ENCODE measurements around the gene RRP12. TPM values are rescaled to one million over a fixed set of nuclear protein-coding genes. Genes with fewer than 3 reads are reported as not detected.

RRP12 gene
- total and polyA plus RNA-seq, 12 donors = 13.3 to 56.9 (median 27.6) TPM

DNA sequence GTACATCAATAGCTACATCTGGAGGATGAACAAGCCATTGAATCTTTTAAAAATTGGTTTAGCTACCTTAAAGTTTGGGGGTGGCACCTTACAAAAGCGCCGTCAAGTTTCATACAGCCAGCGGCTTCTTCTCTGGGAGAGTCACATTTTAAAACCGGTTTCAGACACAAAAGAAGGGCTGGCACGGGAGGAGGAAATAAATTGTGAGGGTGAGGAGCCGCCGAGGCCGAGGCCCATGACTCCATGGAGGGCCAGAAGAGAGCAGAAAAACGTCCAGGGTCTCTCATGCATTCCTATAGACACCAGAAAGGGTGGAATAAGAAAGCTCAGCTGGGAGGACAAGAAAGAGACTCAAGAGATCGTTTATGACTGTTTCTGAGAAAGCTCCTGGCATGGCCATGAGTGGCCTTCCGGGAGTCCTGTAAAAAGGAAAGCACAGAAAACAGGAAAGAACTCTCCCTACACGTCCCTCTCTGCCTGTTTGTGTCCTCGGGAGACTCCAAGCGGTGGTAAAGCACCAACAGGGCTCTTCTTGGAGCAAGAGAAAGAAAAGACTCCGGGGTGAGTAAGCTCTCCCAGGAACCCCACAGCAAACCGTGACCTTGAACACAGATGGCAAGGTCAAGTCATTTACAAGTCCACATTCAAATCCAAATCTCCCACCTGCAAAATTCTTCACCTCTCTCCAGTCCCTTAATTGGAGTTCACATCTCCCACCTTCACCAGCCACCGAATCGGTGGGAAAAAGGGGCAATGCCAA is 68.4 kb downstream of the RRP12 start:
- Histone ChIP-seq H3K4me3 (peak overlapping the region in 3 of 4 donors; percentile 40 to 88 (median 65)), H3K9me3 (replicated peaks in 1 of 3) (no peaks in the 10 kb centered on the region), H3K27me3 (no peaks in the 10 kb centered on the region), H3K4me1 (replicated peaks in 1 of 2) (peaks cover 15 to 24% of the 10 kb centered on the region in 2 donors), H3K27ac (peak overlapping the region; percentile 56 to 97 (median 93)), H3K36me3 (replicated peaks in 1 of 2) (no peaks in the 10 kb centered on the region)
- intact Hi-C loops (cut with DNase I) = loop anchor here in 1 of 2 donors (2.0 to 10.0 kb wide), 2 partner anchors 14 to 48 kb away; partner anchors contain the start of gene FRAT1
- TF ChIP-seq, protein P1, sequence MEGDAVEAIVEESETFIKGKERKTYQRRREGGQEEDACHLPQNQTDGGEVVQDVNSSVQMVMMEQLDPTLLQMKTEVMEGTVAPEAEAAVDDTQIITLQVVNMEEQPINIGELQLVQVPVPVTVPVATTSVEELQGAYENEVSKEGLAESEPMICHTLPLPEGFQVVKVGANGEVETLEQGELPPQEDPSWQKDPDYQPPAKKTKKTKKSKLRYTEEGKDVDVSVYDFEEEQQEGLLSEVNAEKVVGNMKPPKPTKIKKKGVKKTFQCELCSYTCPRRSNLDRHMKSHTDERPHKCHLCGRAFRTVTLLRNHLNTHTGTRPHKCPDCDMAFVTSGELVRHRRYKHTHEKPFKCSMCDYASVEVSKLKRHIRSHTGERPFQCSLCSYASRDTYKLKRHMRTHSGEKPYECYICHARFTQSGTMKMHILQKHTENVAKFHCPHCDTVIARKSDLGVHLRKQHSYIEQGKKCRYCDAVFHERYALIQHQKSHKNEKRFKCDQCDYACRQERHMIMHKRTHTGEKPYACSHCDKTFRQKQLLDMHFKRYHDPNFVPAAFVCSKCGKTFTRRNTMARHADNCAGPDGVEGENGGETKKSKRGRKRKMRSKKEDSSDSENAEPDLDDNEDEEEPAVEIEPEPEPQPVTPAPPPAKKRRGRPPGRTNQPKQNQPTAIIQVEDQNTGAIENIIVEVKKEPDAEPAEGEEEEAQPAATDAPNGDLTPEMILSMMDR (IDR thresholded peaks at IDR 0.05) = peak in 3 of 6 experiments; percentile 14 to 33 (median 18)
- TF ChIP-seq POLR2A (IDR thresholded peaks at IDR 0.05) = peak in 1 of 2 donors; percentile 68
- 6 to 11% (median 7%) methylated on average over 18 of the region's 18 CpGs for WGBS, 4 donors
- DNase-seq = peak; percentile 65 to 84 (median 78)

- Histone ChIP-seq H3K36me3 (replicated peaks in 1 of 2) (no peaks in the 10 kb centered on the region), H3K4me1 (replicated peaks in 1 of 2) (peaks cover 15 to 24% of the 10 kb centered on the region in 2 donors), H3K9me3 (replicated peaks in 1 of 3) (no peaks in the 10 kb centered on the region), H3K27me3 (no peaks in the 10 kb centered on the region), H3K27ac (peak overlapping the region in 2 of 5 donors; percentile 31 to 97), H3K4me3 (peak overlapping the region in 1 of 4 donors; percentile 88)
- no peak for DNase-seq
- TF ChIP-seq, protein P1 (IDR thresholded peaks at IDR 0.05) = no peak
- TF ChIP-seq POLR2A (IDR thresholded peaks at IDR 0.05) = no peak
- 56 to 72% (median 69%) methylated on average over 6 of the region's 6 CpGs for WGBS, 4 donors
- intact Hi-C loops (cut with DNase I) = loop anchor here in 1 of 2 donors (10.0 kb wide), 1 partner anchor 46 kb away; no protein-coding TSS in a partner anchor
Measured at GRCh38 chr10:97331153-97331703, 69.9 kb downstream of the RRP12 start.

- no peak overlapping the region for H3K27ac ChIP-seq
- H3K9me3 ChIP-seq (replicated peaks in 1 of 3) = no peaks in the 10 kb centered on the region
- H3K27me3 ChIP-seq = no peaks in the 10 kb centered on the region
- TF ChIP-seq, protein P1 (IDR thresholded peaks at IDR 0.05) = no peak
- TF ChIP-seq POLR2A (IDR thresholded peaks at IDR 0.05) = no peak
- intact Hi-C loops (cut with DNase I) = loop anchor here in 1 of 2 donors (10.0 kb wide), 1 partner anchor 45 kb away; no protein-coding TSS in a partner anchor
- no peak for DNase-seq
- H3K4me1 ChIP-seq (replicated peaks in 1 of 2) = peaks cover 15 to 24% of the 10 kb centered on the region in 2 donors
- WGBS, 4 donors = 85 to 92% (median 89%) methylated on average over 5 of the region's 5 CpGs
- no peak overlapping the region for H3K4me3 ChIP-seq
- H3K36me3 ChIP-seq (replicated peaks in 1 of 2) = no peaks in the 10 kb centered on the region
Measured at GRCh38 chr10:97329766-97330165, 71.4 kb downstream of the RRP12 start.

DNA sequence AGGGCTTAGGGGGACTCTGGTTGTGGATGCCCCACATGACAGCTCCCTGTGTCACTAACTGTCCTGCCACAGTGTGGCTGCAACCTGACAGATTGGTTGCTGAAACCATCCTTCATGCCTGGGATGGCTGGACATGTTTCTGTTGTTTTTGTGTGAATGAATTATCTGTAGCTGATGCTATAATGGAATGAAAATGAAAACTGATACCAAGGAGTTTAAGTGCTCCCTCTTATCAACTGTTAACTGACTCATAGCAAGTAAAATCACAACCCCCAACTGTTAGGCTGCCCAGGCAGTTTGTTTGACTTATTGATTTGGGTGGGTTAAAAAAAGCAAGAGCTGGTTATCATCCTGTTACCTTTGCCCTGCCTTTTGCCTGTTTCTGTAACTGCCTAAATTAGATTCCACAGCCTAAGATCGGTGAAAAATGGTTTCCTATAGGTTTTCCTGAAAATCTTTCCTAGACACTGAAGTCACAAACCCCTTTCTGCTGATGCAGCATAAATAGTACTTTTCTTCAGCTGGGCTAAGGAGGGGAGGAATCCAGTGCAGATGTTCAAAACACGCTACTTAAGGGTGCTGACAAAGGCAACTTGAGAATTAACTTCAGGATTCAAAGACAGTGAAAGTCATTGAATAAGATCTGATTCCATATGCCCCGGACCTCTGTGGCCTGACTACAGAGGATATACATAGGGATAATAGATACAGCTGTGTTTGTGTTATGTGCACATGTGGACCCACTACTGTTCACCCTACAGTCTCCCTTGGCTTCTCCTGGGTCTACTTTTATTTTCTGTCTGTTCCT is 72.3 kb downstream of the RRP12 start:
- intact Hi-C loops (cut with DNase I) = no loop called here
- Histone ChIP-seq H3K27me3 (no peaks in the 10 kb centered on the region), H3K36me3 (replicated peaks in 1 of 2) (no peaks in the 10 kb centered on the region), H3K27ac (no peak overlapping the region), H3K4me3 (no peak overlapping the region), H3K9me3 (replicated peaks in 1 of 3) (no peaks in the 10 kb centered on the region), H3K4me1 (replicated peaks in 1 of 2) (peaks cover 15 to 24% of the 10 kb centered on the region in 2 donors)
- TF ChIP-seq POLR2A (IDR thresholded peaks at IDR 0.05) = no peak
- TF ChIP-seq, protein P1 (IDR thresholded peaks at IDR 0.05) = no peak
- DNase-seq = no peak
- WGBS, 4 donors = 85 to 89% (median 88%) methylated on average over 3 of the region's 3 CpGs
